Brain microvascular endothelial cell (primary cell): ENCODE measurements around the gene AKT2.
A peak's percentile ranks its signal among the peaks of the same experiment; 100 is the strongest.

Experiments used
- DNase-seq: peaks from one replicate; pipeline ENCODE4 v3.0.0-alpha.2; 2020
- H3K27ac ChIP-seq: fragments of 250-450 bp; sonication (Bioruptor Pico); 2 replicates; pipeline ENCODE4 v1.5.1; 2020; ENCODE audit warnings: mild to moderate bottlenecking, moderate library complexity
- H3K27me3 ChIP-seq: fragments of 250-450 bp; sonication (Bioruptor Pico); replicated peaks from 2 replicates; pipeline ENCODE4 v1.5.1; 2020; ENCODE audit warnings: mild to moderate bottlenecking
- H3K36me3 ChIP-seq: fragments of 250-450 bp; sonication (Bioruptor Pico); replicated peaks from 2 replicates; pipeline ENCODE4 v1.5.1; 2020; ENCODE audit warnings: mild to moderate bottlenecking
- H3K4me3 ChIP-seq: 2 replicates; pipeline ENCODE4 v1.5.1; 2011; ENCODE audit warnings: low read depth, mild to moderate bottlenecking, control low read depth, low read length, moderate library complexity
- CTCF ChIP-seq: IDR thresholded peaks from 2 replicates; pipeline ENCODE4 v1.5.1; 2011; ENCODE audit warnings: low read depth, mild to moderate bottlenecking, moderate library complexity, low read length, control low read depth, inconsistent platforms; ENCODE audit errors: missing control alignments
- in situ Hi-C: cut with HindIII; loops from 2 replicates; pipeline ENCODE4 v1.10.0; 2017; ENCODE audit warnings: low sequenced_read_pairs, low pct_ligation_motif_present

The AKT2 gene

GRCh38 chr19:40228863-40229262 lies 56.3 kb downstream of the AKT2 start:
- no peak for DNase-seq
- Histone ChIP-seq H3K27me3 (no peaks in the 10 kb centered on the region), H3K27ac (no peak overlapping the region), H3K36me3 (no peaks in the 10 kb centered on the region), H3K4me3 (no peak overlapping the region)
- TF ChIP-seq CTCF, result no peak
- in situ Hi-C loops, result no loop called here

- no peak overlapping the region for H3K27ac ChIP-seq
- TF ChIP-seq CTCF, result no peak
- H3K36me3 ChIP-seq, result no peaks in the 10 kb centered on the region
- no peaks in the 10 kb centered on the region for H3K27me3 ChIP-seq
- H3K4me3 ChIP-seq, result no peak overlapping the region
- no peak for DNase-seq
- in situ Hi-C loops, result no loop called here
These were observed 56.8 kb downstream of the AKT2 start for GRCh38 chr19:40228346-40228745.

GRCh38 chr19:40225440-40226305 lies 59.5 kb downstream of the AKT2 start:
- Histone ChIP-seq H3K4me3 (peak overlapping the region; percentile 34), H3K27me3 (no peaks in the 10 kb centered on the region), H3K27ac (no peak overlapping the region), H3K36me3 (no peaks in the 10 kb centered on the region)
- DNase-seq, result peak; percentile 14
- in situ Hi-C loops, result no loop called here
- peak; percentile 42 for TF ChIP-seq CTCF

- in situ Hi-C loops, result no loop called here
- no peak for TF ChIP-seq CTCF
These were observed 60.6 kb downstream of the AKT2 start for GRCh38 chr19:40224342-40225150.

GRCh38 chr19:40223135-40223822 lies 61.9 kb downstream of the AKT2 start:
- no peak for DNase-seq
- H3K36me3 ChIP-seq, result no peaks in the 10 kb centered on the region
- in situ Hi-C loops, result no loop called here
- no peak overlapping the region for H3K4me3 ChIP-seq
- H3K27me3 ChIP-seq, result no peaks in the 10 kb centered on the region
- H3K27ac ChIP-seq, result no peak overlapping the region
- TF ChIP-seq CTCF, result no peak

More at GRCh38 chr19:40224342-40225150, 60.6 kb downstream of the AKT2 start:
- no peaks in the 10 kb centered on the region for H3K27me3 ChIP-seq
- no peak overlapping the region for H3K4me3 ChIP-seq
- H3K27ac ChIP-seq, result no peak overlapping the region
- no peaks in the 10 kb centered on the region for H3K36me3 ChIP-seq
- no peak for DNase-seq
